GM13977 (cell line): Measurements from ENCODE around the gene STMN1.

Source experiments
- DNase-seq: peaks from one replicate; pipeline ENCODE4 v3.0.0; 2012; ENCODE audit warnings: low spot score
- CTCF ChIP-seq: IDR thresholded peaks from 2 replicates; pipeline ENCODE4 v1.5.1; 2012; ENCODE audit warnings: mild to moderate bottlenecking, control low read depth; ENCODE audit not compliant: insufficient read depth; ENCODE audit errors: extremely low read depth, missing control alignments
- in situ Hi-C: fragments of 300-500 bp; cut with MboI; formaldehyde crosslinking; loops from one replicate; pipeline ENCODE4 v1.12.0; 2022; ENCODE audit warnings: low sequenced_read_pairs, low pct_unique_long_range_greater_than_20kb, mixed read lengths, inconsistent platforms; ENCODE audit not compliant: unreplicated experiment

STMN1 gene

GRCh38 chr1:25864434-25864833, 41.8 kb downstream of the STMN1 start:
- no peak for DNase-seq
- TF ChIP-seq CTCF, result no peak
- in situ Hi-C loops, result no loop called here

- in situ Hi-C loops, result no loop called here
- no peak for TF ChIP-seq CTCF
- DNase-seq, result no peak
Measured at GRCh38 chr1:25863486-25864262, 42.5 kb downstream of the STMN1 start.

DNA sequence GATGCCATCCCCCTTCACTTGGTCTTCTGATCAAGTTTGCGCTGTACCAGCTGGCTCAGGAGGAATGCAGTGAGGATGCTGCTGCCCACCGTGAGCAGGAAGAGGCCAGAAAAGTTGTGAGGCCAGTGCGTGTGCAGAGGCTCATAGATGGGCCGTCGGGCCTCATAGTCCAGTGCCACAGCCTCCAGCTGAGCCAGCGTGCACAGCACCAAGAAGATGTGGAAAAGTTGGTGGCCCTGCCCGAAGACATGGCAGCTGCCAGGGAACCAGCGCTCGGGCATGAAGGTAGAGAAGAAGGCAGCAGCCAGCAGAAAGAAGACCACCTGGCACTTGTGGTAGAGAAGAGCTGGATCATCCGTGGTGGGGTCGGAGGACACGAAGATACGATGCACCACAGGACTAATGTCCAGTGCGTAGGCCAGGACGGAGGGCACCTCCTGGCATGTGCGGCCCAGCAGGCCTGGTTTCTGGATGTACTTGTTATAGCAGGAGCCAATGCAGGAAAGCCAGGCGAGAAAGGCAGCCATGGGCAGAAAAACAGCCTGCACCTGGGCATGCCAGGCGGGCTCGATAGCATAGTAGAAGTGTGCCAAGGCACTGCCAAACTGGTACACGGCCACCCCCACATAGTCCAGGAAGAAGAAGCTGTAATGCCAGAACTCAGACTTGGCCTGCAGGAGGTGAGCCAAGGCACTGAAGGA, 43.3 kb downstream of the STMN1 start:
- DNase-seq, result no peak
- no peak for TF ChIP-seq CTCF
- in situ Hi-C loops, result no loop called here

GRCh38 chr1:25861316-25862286, 44.6 kb downstream of the STMN1 start:
- no peak for TF ChIP-seq CTCF
- in situ Hi-C loops, result no loop called here
- no peak for DNase-seq

- peak; percentile 96 for DNase-seq
- no peak for TF ChIP-seq CTCF
Measured at GRCh38 chr1:25858906-25859789, 47.1 kb downstream of the STMN1 start, which contains the start of gene AUNIP. Gene AUNIP, minus strand, starts transcription at chr1:25859457. Its CDS starts 100 bp downstream, at chr1:25859357.

More at GRCh38 chr1:25858906-25859789, 47.1 kb downstream of the STMN1 start, which contains the start of gene AUNIP:
- in situ Hi-C loops, result no loop called here
